IMR-90 (cell line): Measurements from ENCODE around the gene ANKRD33B. TPM values are rescaled to one million over a fixed set of nuclear protein-coding genes. Genes with fewer than 3 reads are reported as not detected.

Experiments used
- ATAC-seq: fragments of 200-7000 bp; cut with Tn5 transposase; 2 replicates; pipeline ENCODE4 v1.9.1; 2020; ENCODE audit warnings: low read depth, mild to moderate bottlenecking, moderate library complexity
- BruUV-seq: library from RNA; stranded (reverse); fragments of 400-500 nt; replicated peaks from 2 replicates; lab custom pipeline; 2021; lab: Mats Ljungman, UMichigan
- CTCF ChIA-PET: fragments of 300-600 bp; formaldehyde crosslinking; extraction: SDS; loops from one replicate; lab custom pipeline; 2021; ENCODE audit warnings: antibody characterized with exemption; lab: Yijun Ruan, JAX
- POLR2A ChIA-PET: fragments of 300-600 bp; sonication (Branson Sonifier 250); formaldehyde crosslinking; loops from one replicate; lab custom pipeline; 2022; ENCODE audit warnings: antibody characterized with exemption; ENCODE audit not compliant: unreplicated experiment; lab: Charles Lee
- DNase-seq: peaks from one replicate; pipeline ENCODE4 v3.0.0; 2013
- H2AFZ ChIP-seq: replicated peaks from 2 replicates; pipeline ENCODE3; 2013; ENCODE audit warnings: low read length, mild to moderate bottlenecking; ENCODE audit not compliant: poor library complexity
- H2AK5ac ChIP-seq: 2 replicates; pipeline ENCODE4 v1.6.1; 2013; ENCODE audit warnings: low read depth, low read length, inconsistent platforms
- H2AK9ac ChIP-seq: replicated peaks from 2 replicates; pipeline ENCODE3; 2013; ENCODE audit warnings: mild to moderate bottlenecking, low read depth, low read length, moderate library complexity; ENCODE audit not compliant: poor library complexity
- H2BK120ac ChIP-seq: 2 replicates; pipeline ENCODE4 v1.6.1; 2013; ENCODE audit warnings: low read depth, low read length, inconsistent platforms
- H2BK15ac ChIP-seq: 3 replicates; pipeline ENCODE4 v1.6.1; 2013; ENCODE audit warnings: low read depth, low read length, inconsistent platforms
- H2BK20ac ChIP-seq: 2 replicates; pipeline ENCODE4 v1.6.1; 2013; ENCODE audit warnings: low read depth, mild to moderate bottlenecking, inconsistent platforms, low read length, moderate library complexity
- H2BK5ac ChIP-seq: 2 replicates; pipeline ENCODE4 v1.6.1; 2013; ENCODE audit warnings: mild to moderate bottlenecking, low read depth, low read length, inconsistent platforms; ENCODE audit not compliant: poor library complexity, severe bottlenecking
- H3K14ac ChIP-seq: replicated peaks from 2 replicates; pipeline ENCODE4 v1.6.1; 2013; ENCODE audit warnings: low read depth, low read length, inconsistent platforms
- H3K18ac ChIP-seq: 2 replicates; pipeline ENCODE4 v1.6.1; 2013; ENCODE audit warnings: low read depth, low read length, control low read depth
- H3K23ac ChIP-seq: 2 replicates; pipeline ENCODE4 v1.6.1; 2013; ENCODE audit warnings: low read depth, low read length, inconsistent platforms
- H3K27ac ChIP-seq: 2 replicates; pipeline ENCODE4 v1.5.1; 2013; ENCODE audit warnings: mild to moderate bottlenecking, control low read depth, low read length; ENCODE audit not compliant: insufficient read depth
- H3K27me3 ChIP-seq: 2 replicates; pipeline ENCODE4 v1.6.1; 2013; ENCODE audit warnings: low read length; ENCODE audit not compliant: control insufficient read depth, insufficient read depth
- H3K36me3 ChIP-seq: 2 replicates; pipeline ENCODE4 v1.6.1; 2013; ENCODE audit warnings: low read length, mixed read lengths; ENCODE audit not compliant: control insufficient read depth, insufficient read depth
- H3K4ac ChIP-seq: 2 replicates; pipeline ENCODE4 v1.6.1; 2013; ENCODE audit warnings: low read depth, low read length, inconsistent platforms
- H3K4me1 ChIP-seq: 2 replicates; pipeline ENCODE4 v1.6.1; 2013; ENCODE audit warnings: low read length, mixed read lengths; ENCODE audit not compliant: control insufficient read depth, insufficient read depth
- H3K4me2 ChIP-seq: 2 replicates; pipeline ENCODE4 v1.6.1; 2013; ENCODE audit warnings: low read depth, mild to moderate bottlenecking, control low read depth, low read length, moderate library complexity
- H3K4me3 ChIP-seq: 2 replicates; pipeline ENCODE4 v1.5.1; 2013; ENCODE audit warnings: low read depth, mild to moderate bottlenecking, control low read depth, low read length, moderate library complexity; ENCODE audit not compliant: insufficient read depth
- H3K56ac ChIP-seq: 2 replicates; pipeline ENCODE4 v1.6.1; 2013; ENCODE audit warnings: low read length, inconsistent platforms; ENCODE audit not compliant: insufficient read depth; ENCODE audit errors: extremely low read depth
- H3K79me1 ChIP-seq, 2 experiments: 2 replicates each; pipeline ENCODE4 v1.6.1; 2013; ENCODE audit warnings: low read length in 2 of 2, inconsistent platforms in 1 of 2, low read depth in 1 of 2
- H3K9ac ChIP-seq: 2 replicates; pipeline ENCODE4 v1.6.1; 2013; ENCODE audit warnings: low read depth, low read length, control low read depth
- H3K9me1 ChIP-seq: 2 replicates; pipeline ENCODE4 v1.6.1; 2013; ENCODE audit warnings: low read length, inconsistent platforms; ENCODE audit not compliant: insufficient read depth
- H3K9me3 ChIP-seq: 2 replicates; pipeline ENCODE4 v1.6.1; 2013; ENCODE audit warnings: low read length; ENCODE audit not compliant: control insufficient read depth, insufficient read depth
- H4K20me1 ChIP-seq: 2 replicates; pipeline ENCODE4 v1.6.1; 2013; ENCODE audit warnings: low read length, inconsistent platforms; ENCODE audit not compliant: insufficient read depth
- H4K5ac ChIP-seq: 2 replicates; pipeline ENCODE4 v1.6.1; 2013; ENCODE audit warnings: mild to moderate bottlenecking, low read depth, low read length, control low read depth
- H4K8ac ChIP-seq, 2 experiments: 2 replicates each; pipeline ENCODE4 v1.6.1; 2013; ENCODE audit warnings: low read depth in 2 of 2, low read length in 2 of 2, control low read depth in 1 of 2, inconsistent platforms in 1 of 2
- H4K91ac ChIP-seq: 2 replicates; pipeline ENCODE4 v1.6.1; 2013; ENCODE audit warnings: low read depth, low read length, inconsistent platforms; ENCODE audit not compliant: insufficient read depth
- BHLHE40 ChIP-seq: fragments of 150-350 bp; IDR thresholded peaks from 2 replicates; pipeline ENCODE4 v1.6.1; 2016; ENCODE audit warnings: mild to moderate bottlenecking, low read depth, low read length
- CEBPB ChIP-seq: IDR thresholded peaks from 2 replicates; pipeline ENCODE4 v1.6.1; 2012; ENCODE audit warnings: low read depth, low read length, improper control_type of control experiment
- CHD1 ChIP-seq: IDR thresholded peaks from 2 replicates; pipeline ENCODE4 v1.6.1; 2012; ENCODE audit warnings: low read depth, low read length, improper control_type of control experiment
- FOS ChIP-seq: fragments of 150-350 bp; IDR thresholded peaks from 2 replicates; pipeline ENCODE4 v1.6.1; 2016; ENCODE audit warnings: low read depth, low read length
- MAFK ChIP-seq: IDR thresholded peaks from 2 replicates; pipeline ENCODE4 v1.6.1; 2012; ENCODE audit warnings: low read depth, low read length, improper control_type of control experiment
- MAZ ChIP-seq: IDR thresholded peaks from 2 replicates; pipeline ENCODE4 v1.6.1; 2012; ENCODE audit warnings: low read depth, mild to moderate bottlenecking, low read length, improper control_type of control experiment, moderate library complexity, borderline replicate concordance
- MXI1 ChIP-seq: IDR thresholded peaks from 2 replicates; pipeline ENCODE4 v1.6.1; 2012; ENCODE audit warnings: low read depth, mild to moderate bottlenecking, low read length, moderate library complexity, borderline replicate concordance
- NFE2L2 ChIP-seq: fragments of 150-350 bp; IDR thresholded peaks from 2 replicates; pipeline ENCODE4 v1.6.1; 2016; ENCODE audit warnings: low read depth, mild to moderate bottlenecking, low read length
- POLR2A ChIP-seq: IDR thresholded peaks from 2 replicates; pipeline ENCODE4 v1.6.1; 2012; ENCODE audit warnings: mild to moderate bottlenecking, low read depth, low read length
- RCOR1 ChIP-seq: IDR thresholded peaks from 2 replicates; pipeline ENCODE4 v1.6.1; 2012; ENCODE audit warnings: mild to moderate bottlenecking, low read length, improper control_type of control experiment; ENCODE audit not compliant: insufficient replicate concordance
- RFX5 ChIP-seq: IDR thresholded peaks from 2 replicates; pipeline ENCODE4 v1.8.0; 2012; ENCODE audit warnings: low read depth, mild to moderate bottlenecking, low read length, moderate library complexity
- SMC3 ChIP-seq: fragments of 150-350 bp; IDR thresholded peaks from 2 replicates; pipeline ENCODE4 v1.6.1; 2016; ENCODE audit warnings: low read depth, mild to moderate bottlenecking, antibody characterized with exemption, low read length, moderate library complexity
- WGBS, 2 experiments: methylation state at CpG; one replicate each; pipeline versions ENCODE4 v1.1.5 to v1.1.7; 2013; ENCODE audit warnings: missing lambda C conversion rate in 2 of 2; ENCODE audit not compliant: insufficient read length in 1 of 2; ENCODE audit errors: extremely low coverage in 2 of 2; 5-methylcytosine and 5-hydroxymethylcytosine counted together
- dilution Hi-C: fragments of 300-500 bp; cut with HindIII; formaldehyde crosslinking; loops from one replicate; pipeline ENCODE4 v1.14.3; 2018; ENCODE audit warnings: low sequenced_read_pairs; ENCODE audit not compliant: unreplicated experiment
- in situ Hi-C: fragments of 300-500 bp; cut with MboI; formaldehyde crosslinking; loops from 3 replicates; pipeline ENCODE4 v1.14.3; 2019; ENCODE audit warnings: low sequenced_read_pairs, inconsistent platforms, mixed read lengths
- intact Hi-C: fragments of 100-400 bp; cut with micrococcal nuclease; formaldehyde crosslinking; loops from 2 replicates; pipeline ENCODE4 v1.10.0; 2022
- polyA plus RNA-seq, 3 experiments: library from polyadenylated mRNA; depleted of rRNA; stranded (reverse); fragments of >200 nt; gene quantifications; 2 replicates each; pipeline ENCODE4 v1.2.3, GENCODE V29; 2012; ENCODE audit warnings: low replicate concordance in 1 of 3
- total RNA-seq: library from RNA; depleted of rRNA; stranded (reverse); fragments of >200 nt; gene quantifications from 2 replicates; pipeline ENCODE4 v1.2.3, GENCODE V29; 2012
- TF ChIP-seq, protein P1 (sequence below): conservative IDR thresholded peaks from 2 replicates; pipeline ENCODE4 v1.5.1; 2012; ENCODE audit warnings: mild to moderate bottlenecking, low read depth, low read length, improper control_type of control experiment
- TF ChIP-seq, protein P2 (sequence below): fragments of 150-350 bp; IDR thresholded peaks from 2 replicates; pipeline ENCODE4 v1.6.1; 2017; ENCODE audit warnings: mild to moderate bottlenecking, antibody characterized with exemption, low read length, low read depth
- TF ChIP-seq, protein P3 (sequence below): fragments of 150-350 bp; IDR thresholded peaks from 2 replicates; pipeline ENCODE4 v1.6.1; 2016; ENCODE audit warnings: low read depth, mild to moderate bottlenecking, low read length, moderate library complexity, borderline replicate concordance

ANKRD33B gene
- total and polyA plus RNA-seq, 2 of the 4 experiments (the other 2 are of a cell fraction): 2.5 to 3.3 TPM

DNA sequence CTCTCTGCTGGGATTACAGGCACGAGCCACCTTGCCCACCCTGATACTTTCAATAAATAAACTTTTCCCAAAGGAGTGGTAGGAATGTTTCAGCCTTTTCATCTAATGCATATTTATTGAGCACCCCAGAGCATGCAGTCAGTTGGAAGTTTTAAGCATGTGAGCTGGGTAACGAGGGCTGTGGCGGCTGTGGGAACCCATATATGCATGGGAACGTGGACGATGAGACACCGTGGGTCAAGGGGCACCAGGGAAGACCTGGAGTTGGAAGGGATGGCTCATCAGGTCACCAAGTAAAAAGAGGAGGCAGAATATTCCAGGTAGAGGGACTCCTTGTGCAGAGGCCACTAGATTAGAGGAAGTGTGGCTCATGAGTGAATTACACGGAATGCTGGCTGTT lies 64.7 kb downstream of the ANKRD33B start:
- no TSS peak for BruUV-seq
- no peak overlapping the region for H3K56ac ChIP-seq
- intact Hi-C loops: loop anchor here (1.0 kb wide), 2 partner anchors 64 to 176 kb away; partner anchors contain the start of gene ANKRD33B

More for the DNA sequence above, 64.7 kb downstream of the ANKRD33B start:
- Histone ChIP-seq H3K9me1 (peaks cover 4% of the 10 kb centered on the region), H2AK9ac (no peak overlapping the region), H3K9me3 (no peaks in the 10 kb centered on the region), H3K9ac (no peak overlapping the region), H2BK120ac (no peak overlapping the region), H3K4me3 (no peak overlapping the region), H2BK5ac (no peak overlapping the region), H3K27me3 (no peaks in the 10 kb centered on the region), H3K4ac (no peak overlapping the region), H2BK15ac (no peak overlapping the region), H3K4me2 (no peak overlapping the region), H3K23ac (no peak overlapping the region), H4K5ac (no peak overlapping the region), H2BK20ac (no peak overlapping the region), H3K14ac (no peak overlapping the region), H3K18ac (no peak overlapping the region), H3K4me1 (peaks cover 9% of the 10 kb centered on the region), H2AFZ (no peak overlapping the region), H4K20me1 (peaks cover 23% of the 10 kb centered on the region), H3K27ac (no peak overlapping the region), H4K8ac (no peak overlapping the region), H2AK5ac (no peak overlapping the region), H3K36me3 (peaks cover 7% of the 10 kb centered on the region; the same call in 1 of the 2 replicates), H3K79me1 (peaks cover 9 to 65% of the 10 kb centered on the region in 2 experiments), H4K91ac (no peak overlapping the region)
- POLR2A ChIA-PET: no interaction called here
- CTCF ChIA-PET: interaction anchor here (0.8 to 3.0 kb wide), 4 partner anchors 171 to 189 kb away, joined by 3 to 34 read pairs (median 5); no protein-coding TSS in a partner anchor
- ATAC-seq (no peak), DNase-seq (no peak)
- in situ Hi-C loops: no loop called here
- TF ChIP-seq CHD1 (no peak), NFE2L2 (no peak), FOS (no peak), CEBPB (no peak), MAFK (no peak), POLR2A (no peak), SMC3 (no peak), BHLHE40 (no peak), MAZ (no peak), RFX5 (no peak), MXI1 (no peak), RCOR1 (no peak)
- TF ChIP-seq, protein P1, sequence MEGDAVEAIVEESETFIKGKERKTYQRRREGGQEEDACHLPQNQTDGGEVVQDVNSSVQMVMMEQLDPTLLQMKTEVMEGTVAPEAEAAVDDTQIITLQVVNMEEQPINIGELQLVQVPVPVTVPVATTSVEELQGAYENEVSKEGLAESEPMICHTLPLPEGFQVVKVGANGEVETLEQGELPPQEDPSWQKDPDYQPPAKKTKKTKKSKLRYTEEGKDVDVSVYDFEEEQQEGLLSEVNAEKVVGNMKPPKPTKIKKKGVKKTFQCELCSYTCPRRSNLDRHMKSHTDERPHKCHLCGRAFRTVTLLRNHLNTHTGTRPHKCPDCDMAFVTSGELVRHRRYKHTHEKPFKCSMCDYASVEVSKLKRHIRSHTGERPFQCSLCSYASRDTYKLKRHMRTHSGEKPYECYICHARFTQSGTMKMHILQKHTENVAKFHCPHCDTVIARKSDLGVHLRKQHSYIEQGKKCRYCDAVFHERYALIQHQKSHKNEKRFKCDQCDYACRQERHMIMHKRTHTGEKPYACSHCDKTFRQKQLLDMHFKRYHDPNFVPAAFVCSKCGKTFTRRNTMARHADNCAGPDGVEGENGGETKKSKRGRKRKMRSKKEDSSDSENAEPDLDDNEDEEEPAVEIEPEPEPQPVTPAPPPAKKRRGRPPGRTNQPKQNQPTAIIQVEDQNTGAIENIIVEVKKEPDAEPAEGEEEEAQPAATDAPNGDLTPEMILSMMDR: no peak
- TF ChIP-seq, protein P2, sequence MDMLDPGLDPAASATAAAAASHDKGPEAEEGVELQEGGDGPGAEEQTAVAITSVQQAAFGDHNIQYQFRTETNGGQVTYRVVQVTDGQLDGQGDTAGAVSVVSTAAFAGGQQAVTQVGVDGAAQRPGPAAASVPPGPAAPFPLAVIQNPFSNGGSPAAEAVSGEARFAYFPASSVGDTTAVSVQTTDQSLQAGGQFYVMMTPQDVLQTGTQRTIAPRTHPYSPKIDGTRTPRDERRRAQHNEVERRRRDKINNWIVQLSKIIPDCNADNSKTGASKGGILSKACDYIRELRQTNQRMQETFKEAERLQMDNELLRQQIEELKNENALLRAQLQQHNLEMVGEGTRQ: no peak
- TF ChIP-seq, protein P3, sequence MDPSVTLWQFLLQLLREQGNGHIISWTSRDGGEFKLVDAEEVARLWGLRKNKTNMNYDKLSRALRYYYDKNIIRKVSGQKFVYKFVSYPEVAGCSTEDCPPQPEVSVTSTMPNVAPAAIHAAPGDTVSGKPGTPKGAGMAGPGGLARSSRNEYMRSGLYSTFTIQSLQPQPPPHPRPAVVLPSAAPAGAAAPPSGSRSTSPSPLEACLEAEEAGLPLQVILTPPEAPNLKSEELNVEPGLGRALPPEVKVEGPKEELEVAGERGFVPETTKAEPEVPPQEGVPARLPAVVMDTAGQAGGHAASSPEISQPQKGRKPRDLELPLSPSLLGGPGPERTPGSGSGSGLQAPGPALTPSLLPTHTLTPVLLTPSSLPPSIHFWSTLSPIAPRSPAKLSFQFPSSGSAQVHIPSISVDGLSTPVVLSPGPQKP: no peak
- 96% methylated on average over 6 of the region's 7 CpGs; no CpG with 5 or more reads in 1 of the 2 experiments for WGBS, 2 experiments
- dilution Hi-C loops: no loop called here
